GM23338 (cell line): ENCODE results near the gene ZNF714. TPM values are rescaled to one million over a fixed set of nuclear protein-coding genes. Genes with fewer than 3 reads are reported as not detected.

Source experiments
- ATAC-seq: fragments of 200-7000 bp; cut with Tn5 transposase; 3 replicates; pipeline ENCODE4 v1.9.1; 2020
- DNase-seq: peaks from one replicate; pipeline ENCODE4 v3.0.0-alpha.2; 2015; ENCODE audit warnings: low spot score
- H2AFZ ChIP-seq: fragments of 200-600 bp; sonication (generic); 2 replicates; pipeline ENCODE4 v1.8.0; 2016; ENCODE audit warnings: antibody characterized with exemption, mild to moderate bottlenecking, moderate library complexity
- H3F3A ChIP-seq: fragments of 200-600 bp; sonication (generic); replicated peaks from 2 replicates; pipeline ENCODE4 v1.8.0; 2017; ENCODE audit warnings: antibody characterized with exemption, mixed run types, low read depth
- H3K27ac ChIP-seq: fragments of 200-600 bp; sonication (generic); 2 replicates; pipeline ENCODE4 v1.6.1; 2016; ENCODE audit warnings: low read depth
- H3K27me3 ChIP-seq: fragments of 200-600 bp; sonication (generic); 2 replicates; pipeline ENCODE4 v1.8.0; 2016; ENCODE audit warnings: mild to moderate bottlenecking, mixed run types, moderate library complexity; ENCODE audit not compliant: insufficient read depth
- H3K36me3 ChIP-seq: fragments of 200-600 bp; sonication (generic); 2 replicates; pipeline ENCODE4 v1.8.0; 2016; ENCODE audit warnings: mild to moderate bottlenecking; ENCODE audit not compliant: insufficient read depth
- H3K4me1 ChIP-seq: fragments of 200-600 bp; sonication (generic); 2 replicates; pipeline ENCODE4 v1.8.0; 2016; ENCODE audit warnings: mild to moderate bottlenecking, moderate library complexity; ENCODE audit not compliant: insufficient read depth
- H3K4me2 ChIP-seq: fragments of 200-600 bp; sonication (generic); 2 replicates; pipeline ENCODE4 v1.7.1; 2017; ENCODE audit warnings: mixed run types
- H3K4me3 ChIP-seq: fragments of 200-600 bp; sonication (generic); 2 replicates; pipeline ENCODE4 v1.6.1; 2016; ENCODE audit warnings: mixed run types
- H3K79me2 ChIP-seq: fragments of 200-600 bp; sonication (generic); replicated peaks from 2 replicates; pipeline ENCODE4 v1.8.0; 2017; ENCODE audit warnings: mild to moderate bottlenecking; ENCODE audit not compliant: insufficient read depth
- H3K9me2 ChIP-seq: fragments of 200-600 bp; sonication (generic); 2 replicates; pipeline ENCODE4 v1.8.0; 2017; ENCODE audit not compliant: insufficient read depth
- H4K20me1 ChIP-seq: fragments of 200-600 bp; sonication (generic); replicated peaks from 2 replicates; pipeline ENCODE4 v1.8.0; 2017; ENCODE audit warnings: mild to moderate bottlenecking; ENCODE audit not compliant: insufficient read depth
- H3K27ac Mint-ChIP-seq: 2 replicates; pipeline ENCODE4 v1.8.0; 2020; ENCODE audit warnings: inconsistent platforms, mild to moderate bottlenecking, moderate library complexity, mixed read lengths
- H3K27me3 Mint-ChIP-seq: 3 replicates; pipeline ENCODE4 v1.8.0; 2022; ENCODE audit warnings: low read depth, mild to moderate bottlenecking, moderate library complexity, mixed read lengths, inconsistent platforms; ENCODE audit not compliant: insufficient read depth, poor library complexity
- H3K36me3 Mint-ChIP-seq: 3 replicates; pipeline ENCODE4 v1.8.0; 2021; ENCODE audit warnings: low read depth, mild to moderate bottlenecking, inconsistent platforms, moderate library complexity, mixed read lengths
- H3K4me1 Mint-ChIP-seq: 3 replicates; pipeline ENCODE4 v1.8.0; 2020; ENCODE audit warnings: mild to moderate bottlenecking, inconsistent platforms, mixed read lengths
- H3K4me3 Mint-ChIP-seq: 3 replicates; pipeline ENCODE4 v1.8.0; 2021; ENCODE audit warnings: moderate library complexity, mild to moderate bottlenecking, inconsistent platforms, mixed read lengths
- H3K9me3 Mint-ChIP-seq: 3 replicates; pipeline ENCODE4 v1.8.0; 2020; ENCODE audit warnings: moderate library complexity, mild to moderate bottlenecking, inconsistent platforms, mixed read lengths
- CREB1 ChIP-seq: fragments of 250-450 bp; sonication (Bioruptor Pico); IDR thresholded peaks from 2 replicates; pipeline ENCODE4 v1.5.0; 2020; ENCODE audit warnings: low read depth, mild to moderate bottlenecking, moderate library complexity
- CTCF ChIP-seq, 2 experiments: fragments of 200-600 bp in 1 of 2; sonication (generic) in 1 of 2; conservative IDR thresholded peaks; 2 replicates each; pipeline versions ENCODE4 v1.5.1 to v1.6.1; 2016 to 2017; ENCODE audit warnings: antibody characterized with exemption in 2 of 2, low read depth in 2 of 2, mild to moderate bottlenecking in 2 of 2, moderate library complexity in 1 of 2
- ETS1 ChIP-seq: IDR thresholded peaks from 2 replicates; pipeline ENCODE4 v1.6.1; 2016; ENCODE audit warnings: antibody characterized with exemption
- EZH2 ChIP-seq: fragments of 200-600 bp; sonication (generic); IDR thresholded peaks from one replicate; pipeline ENCODE4 v1.8.0; 2017; ENCODE audit warnings: antibody characterized with exemption, mild to moderate bottlenecking, low read depth; ENCODE audit not compliant: unreplicated experiment
- EZH2phosphoT487 ChIP-seq: fragments of 200-600 bp; sonication (generic); IDR thresholded peaks from one replicate; pipeline ENCODE4 v1.8.1; 2018; ENCODE audit warnings: antibody characterized with exemption; ENCODE audit not compliant: unreplicated experiment
- JUNB ChIP-seq: IDR thresholded peaks from one replicate; pipeline ENCODE4 v1.6.1; 2016; ENCODE audit warnings: antibody characterized with exemption; ENCODE audit not compliant: unreplicated experiment
- NANOG ChIP-seq: IDR thresholded peaks from 2 replicates; pipeline ENCODE4 v1.6.1; 2016; ENCODE audit warnings: antibody characterized with exemption, borderline replicate concordance
- POLR2AphosphoS5 ChIP-seq: IDR thresholded peaks from 2 replicates; pipeline ENCODE4 v1.6.1; 2016; ENCODE audit warnings: antibody characterized with exemption, low read depth
- REST ChIP-seq: IDR thresholded peaks from one replicate; pipeline ENCODE4 v1.6.1; 2018; ENCODE audit warnings: antibody characterized with exemption; ENCODE audit not compliant: unreplicated experiment
- STAT1 ChIP-seq: IDR thresholded peaks from one replicate; pipeline ENCODE4 v1.6.1; 2016; ENCODE audit warnings: antibody characterized with exemption; ENCODE audit not compliant: unreplicated experiment
- ZNF114 ChIP-seq: fragments of 250-450 bp; sonication (Bioruptor Pico); IDR thresholded peaks from 2 replicates; pipeline ENCODE4 v1.5.0; 2020; ENCODE audit warnings: mild to moderate bottlenecking, moderate library complexity
- ZNF331 ChIP-seq: fragments of 250-450 bp; sonication (Bioruptor Pico); IDR thresholded peaks from 2 replicates; pipeline ENCODE4 v1.5.0; 2020; ENCODE audit warnings: low read depth, mild to moderate bottlenecking, moderate library complexity
- polyA plus RNA-seq: library from polyadenylated mRNA; unstranded; fragments of >200 nt; fragmentation: Nextera tagmentation; extraction: Ambion mirVana; gene quantifications from 2 replicates; pipeline ENCODE4 v1.2.1, GENCODE V29; 2016
- total RNA-seq: library from RNA; depleted of rRNA; stranded (reverse); fragments of >200 nt; shearing (Covaris generic); gene quantifications from 2 replicates; pipeline ENCODE4 v1.2.3, GENCODE V29; 2014

The ZNF714 gene
- total and polyA plus RNA-seq, 2 experiments from 2014 or later: 43.5 to 83.2 TPM

GRCh38 chr19:21117041-21117907 is 35.3 kb downstream of the ZNF714 start:
- DNase-seq (peak; percentile 25), ATAC-seq (no peak)

More at GRCh38 chr19:21117041-21117907, 35.3 kb downstream of the ZNF714 start:
- Histone ChIP-seq H3K79me2 (no peaks in the 10 kb centered on the region), H4K20me1 (no peaks in the 10 kb centered on the region), H3K27ac (no peak overlapping the region), H3F3A (no peaks in the 10 kb centered on the region), H2AFZ (no peak overlapping the region), H3K9me2 (no peaks in the 10 kb centered on the region), H3K36me3 (no peaks in the 10 kb centered on the region; the same call in 1 of the 2 replicates), H3K27me3 (no peaks in the 10 kb centered on the region), H3K4me3 (no peak overlapping the region), H3K4me1 (no peaks in the 10 kb centered on the region), H3K4me2 (no peak overlapping the region)
- H3K9me3 Mint-ChIP-seq: peaks cover 7% of the 10 kb centered on the region
- H3K4me1 Mint-ChIP-seq: no peaks in the 10 kb centered on the region
- peaks cover 8% of the 10 kb centered on the region for H3K27me3 Mint-ChIP-seq
- H3K4me3 Mint-ChIP-seq: no peak overlapping the region
- peaks cover 59% of the 10 kb centered on the region for H3K36me3 Mint-ChIP-seq
- TF ChIP-seq JUNB (no peak), CTCF (conservative IDR thresholded peaks at IDR 0.05; ENCODE audit: low read depth in 2 of 2) (no peak), CREB1 (no peak), ETS1 (no peak), REST (no peak), ZNF114 (CRISPR knock-in tag) (no peak), STAT1 (no peak), POLR2AphosphoS5 (no peak), EZH2phosphoT487 (no peak), NANOG (no peak), EZH2 (no peak), ZNF331 (no peak)
- H3K27ac Mint-ChIP-seq: no peak overlapping the region
